ENCODE measurements around the gene ANO8. TPM values are rescaled to one million over a fixed set of nuclear protein-coding genes. Genes with fewer than 3 reads are reported as not detected.

The ANO8 gene
- total and polyA plus RNA-seq, 2 of the 13 experiments (the other 11 are each of a cell fraction or from before 2014, with no cell fraction given), result 1.8 to 3.5 TPM

DNA sequence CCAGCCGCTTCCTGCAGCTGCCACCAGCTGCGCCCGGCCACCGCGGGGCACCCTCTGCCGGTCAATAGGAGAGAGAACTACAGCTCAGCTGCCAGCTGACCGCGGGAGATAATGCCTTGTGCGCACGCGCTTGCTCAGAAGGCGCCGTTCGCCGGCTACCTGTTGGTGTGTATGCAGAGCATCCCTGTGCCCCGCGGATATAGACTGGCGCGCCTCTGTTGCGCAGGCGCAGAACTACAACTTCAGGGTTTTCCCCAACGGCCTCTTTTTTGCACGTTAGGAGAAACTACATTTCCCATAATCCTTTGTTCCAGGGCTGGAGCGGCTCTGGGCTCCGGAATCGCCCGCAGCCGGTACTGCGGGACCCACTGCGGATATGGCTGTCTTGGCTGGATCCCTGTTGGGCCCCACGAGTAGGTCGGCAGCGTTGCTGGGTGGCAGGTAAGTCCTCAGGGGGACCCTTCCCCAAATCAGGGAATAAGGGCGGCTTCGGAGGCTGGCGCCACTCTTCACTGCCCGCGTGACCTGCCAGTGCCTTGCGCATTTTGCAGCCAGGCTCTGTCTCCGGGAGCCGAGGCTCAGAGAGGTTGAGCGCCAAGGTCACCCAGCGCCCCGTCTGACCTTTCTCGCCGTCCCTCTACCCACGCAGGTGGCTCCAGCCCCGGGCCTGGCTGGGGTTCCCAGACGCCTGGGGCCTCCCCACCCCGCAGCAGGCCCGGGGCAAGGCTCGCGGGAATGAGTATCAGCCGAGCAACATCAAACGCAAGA, 29.0 kb downstream of the ANO8 start, which contains the start of gene MRPL34 (continued):
- TF ChIP-seq ZFP41 (CRISPR knock-in tag; IDR thresholded peaks at IDR 0.05; ENCODE audit: borderline replicate concordance) (no peak), ZMYM3 (CRISPR knock-in tag; IDR thresholded peaks at IDR 0.05) (0 out of 2 replicates have a peak, but pooled peaks have one; percentile 40), ZBTB7B (CRISPR knock-in tag; IDR thresholded peaks at IDR 0.05) (peak; percentile 60; the same call in 1 of the 2 replicates), CEBPG (CRISPR knock-in tag; IDR thresholded peaks at IDR 0.05) (no peak)
- TF ChIP-seq, protein P1, sequence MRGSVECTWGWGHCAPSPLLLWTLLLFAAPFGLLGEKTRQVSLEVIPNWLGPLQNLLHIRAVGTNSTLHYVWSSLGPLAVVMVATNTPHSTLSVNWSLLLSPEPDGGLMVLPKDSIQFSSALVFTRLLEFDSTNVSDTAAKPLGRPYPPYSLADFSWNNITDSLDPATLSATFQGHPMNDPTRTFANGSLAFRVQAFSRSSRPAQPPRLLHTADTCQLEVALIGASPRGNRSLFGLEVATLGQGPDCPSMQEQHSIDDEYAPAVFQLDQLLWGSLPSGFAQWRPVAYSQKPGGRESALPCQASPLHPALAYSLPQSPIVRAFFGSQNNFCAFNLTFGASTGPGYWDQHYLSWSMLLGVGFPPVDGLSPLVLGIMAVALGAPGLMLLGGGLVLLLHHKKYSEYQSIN (CRISPR knock-in tag; IDR thresholded peaks at IDR 0.05; ENCODE audit: borderline replicate concordance), result no peak
- TF ChIP-seq, protein P2, sequence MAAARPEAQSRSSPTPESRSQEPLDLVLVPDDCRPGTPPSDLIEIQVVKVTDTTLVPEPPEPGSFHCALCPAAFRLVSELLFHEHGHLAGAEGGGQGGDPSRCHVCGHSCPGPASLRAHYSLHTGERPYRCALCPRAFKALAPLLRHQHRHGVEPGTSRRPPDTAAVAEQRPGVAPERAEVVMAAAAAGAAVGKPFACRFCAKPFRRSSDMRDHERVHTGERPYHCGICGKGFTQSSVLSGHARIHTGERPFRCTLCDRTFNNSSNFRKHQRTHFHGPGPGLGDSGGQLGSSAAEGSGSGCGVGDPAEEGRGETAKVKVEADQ (CRISPR knock-in tag; IDR thresholded peaks at IDR 0.05; ENCODE audit: borderline replicate concordance), result no peak
- TF ChIP-seq, protein P3, sequence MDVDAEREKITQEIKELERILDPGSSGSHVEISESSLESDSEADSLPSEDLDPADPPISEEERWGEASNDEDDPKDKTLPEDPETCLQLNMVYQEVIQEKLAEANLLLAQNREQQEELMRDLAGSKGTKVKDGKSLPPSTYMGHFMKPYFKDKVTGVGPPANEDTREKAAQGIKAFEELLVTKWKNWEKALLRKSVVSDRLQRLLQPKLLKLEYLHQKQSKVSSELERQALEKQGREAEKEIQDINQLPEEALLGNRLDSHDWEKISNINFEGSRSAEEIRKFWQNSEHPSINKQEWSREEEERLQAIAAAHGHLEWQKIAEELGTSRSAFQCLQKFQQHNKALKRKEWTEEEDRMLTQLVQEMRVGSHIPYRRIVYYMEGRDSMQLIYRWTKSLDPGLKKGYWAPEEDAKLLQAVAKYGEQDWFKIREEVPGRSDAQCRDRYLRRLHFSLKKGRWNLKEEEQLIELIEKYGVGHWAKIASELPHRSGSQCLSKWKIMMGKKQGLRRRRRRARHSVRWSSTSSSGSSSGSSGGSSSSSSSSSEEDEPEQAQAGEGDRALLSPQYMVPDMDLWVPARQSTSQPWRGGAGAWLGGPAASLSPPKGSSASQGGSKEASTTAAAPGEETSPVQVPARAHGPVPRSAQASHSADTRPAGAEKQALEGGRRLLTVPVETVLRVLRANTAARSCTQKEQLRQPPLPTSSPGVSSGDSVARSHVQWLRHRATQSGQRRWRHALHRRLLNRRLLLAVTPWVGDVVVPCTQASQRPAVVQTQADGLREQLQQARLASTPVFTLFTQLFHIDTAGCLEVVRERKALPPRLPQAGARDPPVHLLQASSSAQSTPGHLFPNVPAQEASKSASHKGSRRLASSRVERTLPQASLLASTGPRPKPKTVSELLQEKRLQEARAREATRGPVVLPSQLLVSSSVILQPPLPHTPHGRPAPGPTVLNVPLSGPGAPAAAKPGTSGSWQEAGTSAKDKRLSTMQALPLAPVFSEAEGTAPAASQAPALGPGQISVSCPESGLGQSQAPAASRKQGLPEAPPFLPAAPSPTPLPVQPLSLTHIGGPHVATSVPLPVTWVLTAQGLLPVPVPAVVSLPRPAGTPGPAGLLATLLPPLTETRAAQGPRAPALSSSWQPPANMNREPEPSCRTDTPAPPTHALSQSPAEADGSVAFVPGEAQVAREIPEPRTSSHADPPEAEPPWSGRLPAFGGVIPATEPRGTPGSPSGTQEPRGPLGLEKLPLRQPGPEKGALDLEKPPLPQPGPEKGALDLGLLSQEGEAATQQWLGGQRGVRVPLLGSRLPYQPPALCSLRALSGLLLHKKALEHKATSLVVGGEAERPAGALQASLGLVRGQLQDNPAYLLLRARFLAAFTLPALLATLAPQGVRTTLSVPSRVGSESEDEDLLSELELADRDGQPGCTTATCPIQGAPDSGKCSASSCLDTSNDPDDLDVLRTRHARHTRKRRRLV (CRISPR knock-in tag; IDR thresholded peaks at IDR 0.05), result no peak
